Panc1 (cell line): ENCODE results near the gene SOX1. TPM values are rescaled to one million over a fixed set of nuclear protein-coding genes. Genes with fewer than 3 reads are reported as not detected.

Experiments
- ATAC-seq: fragments of 200-7000 bp; cut with Tn5 transposase; 2 replicates; pipeline ENCODE4 v1.9.1; 2020; ENCODE audit warnings: mild to moderate bottlenecking, moderate library complexity
- BruUV-seq: library from RNA; stranded (reverse); fragments of 400-500 nt; replicated peaks from 2 replicates; lab custom pipeline; 2021; lab: Mats Ljungman, UMichigan
- CTCF ChIA-PET: fragments of 300-600 bp; sonication (Branson Sonifier 250); formaldehyde crosslinking; loops from one replicate; lab custom pipeline; 2022; ENCODE audit warnings: antibody characterized with exemption; lab: Charles Lee
- POLR2A ChIA-PET: fragments of 300-600 bp; sonication (Branson Sonifier 250); formaldehyde crosslinking; loops from one replicate; lab custom pipeline; 2022; ENCODE audit warnings: antibody characterized with exemption; lab: Charles Lee
- DNase-seq: peaks from one replicate; pipeline ENCODE4 v3.0.0-alpha.2; 2010; ENCODE audit warnings: low read depth, low spot score
- H3K27ac ChIP-seq: 2 replicates; pipeline ENCODE4 v1.5.1; 2011; ENCODE audit warnings: mild to moderate bottlenecking, low read length, inconsistent platforms
- H3K27me3 ChIP-seq: fragments of 200-500 bp; sonication (Bioruptor generic); 2 replicates; pipeline ENCODE4 v1.6.0; 2014; ENCODE audit warnings: low read length, inconsistent platforms; ENCODE audit not compliant: control insufficient read depth, insufficient read depth
- H3K36me3 ChIP-seq: fragments of 200-500 bp; sonication (Bioruptor generic); 2 replicates; pipeline ENCODE4 v1.5.1; 2014; ENCODE audit warnings: inconsistent platforms, mild to moderate bottlenecking, low read length, moderate library complexity; ENCODE audit not compliant: control insufficient read depth, insufficient read depth
- H3K4me1 ChIP-seq: 2 replicates; pipeline ENCODE4 v1.5.1; 2011; ENCODE audit warnings: inconsistent platforms, mild to moderate bottlenecking, low read length, moderate library complexity; ENCODE audit not compliant: control insufficient read depth, insufficient read depth
- H3K4me3 ChIP-seq, 2 experiments: 2 replicates each; pipeline ENCODE4 v1.5.1; 2011 to 2012; ENCODE audit warnings: low read depth in 2 of 2, low read length in 2 of 2, mild to moderate bottlenecking in 2 of 2, inconsistent platforms in 1 of 2, moderate library complexity in 1 of 2
- H3K9me3 ChIP-seq: fragments of 200-500 bp; sonication (Bioruptor generic); 2 replicates; pipeline ENCODE4 v1.5.1; 2014; ENCODE audit warnings: low read depth, mild to moderate bottlenecking, inconsistent platforms, low read length, moderate library complexity; ENCODE audit not compliant: control insufficient read depth, insufficient read depth
- POLR2AphosphoS5 ChIP-seq: IDR thresholded peaks from 2 replicates; pipeline ENCODE4 v1.6.1; 2012; ENCODE audit warnings: mild to moderate bottlenecking, low read depth, low read length, moderate library complexity
- SIN3A ChIP-seq: IDR thresholded peaks from 2 replicates; pipeline ENCODE4 v1.6.1; 2012; ENCODE audit warnings: low read depth, mild to moderate bottlenecking, low read length, moderate library complexity, borderline replicate concordance; ENCODE audit not compliant: insufficient read depth
- TCF7L2 ChIP-seq: IDR thresholded peaks from 2 replicates; pipeline ENCODE4 v1.6.1; 2011; ENCODE audit warnings: mild to moderate bottlenecking, low read depth, low read length, inconsistent platforms
- in situ Hi-C: cut with HindIII; loops from 2 replicates; pipeline ENCODE4 v1.10.0; 2016; ENCODE audit warnings: low sequenced_read_pairs, low pct_unique_long_range_greater_than_20kb
- intact Hi-C: fragments of 100-400 bp; cut with micrococcal nuclease; formaldehyde crosslinking; loops from one replicate; pipeline ENCODE4 v1.10.0; 2022; ENCODE audit not compliant: unreplicated experiment
- total RNA-seq: library from RNA; stranded (reverse); gene quantifications from one replicate; pipeline ENCODE4 v1.2.1, GENCODE V29; 2021; ENCODE audit not compliant: unreplicated experiment
- TF ChIP-seq, protein P1 (sequence below): fragments of 450-650 bp; IDR thresholded peaks from 2 replicates; pipeline ENCODE4 v1.5.1; 2017; ENCODE audit warnings: mild to moderate bottlenecking
- TF ChIP-seq, protein P2 (sequence below), 2 experiments: IDR thresholded peaks; 2 replicates each; pipeline ENCODE4 v1.6.1; 2011 to 2012; ENCODE audit warnings: low read depth in 2 of 2, control low read depth in 1 of 2, low read length in 1 of 2, mild to moderate bottlenecking in 1 of 2, moderate library complexity in 1 of 2; ENCODE audit not compliant: insufficient read depth in 1 of 2

Gene SOX1
- total RNA-seq, 1 experiment from 2014 or later, result not detected

DNA sequence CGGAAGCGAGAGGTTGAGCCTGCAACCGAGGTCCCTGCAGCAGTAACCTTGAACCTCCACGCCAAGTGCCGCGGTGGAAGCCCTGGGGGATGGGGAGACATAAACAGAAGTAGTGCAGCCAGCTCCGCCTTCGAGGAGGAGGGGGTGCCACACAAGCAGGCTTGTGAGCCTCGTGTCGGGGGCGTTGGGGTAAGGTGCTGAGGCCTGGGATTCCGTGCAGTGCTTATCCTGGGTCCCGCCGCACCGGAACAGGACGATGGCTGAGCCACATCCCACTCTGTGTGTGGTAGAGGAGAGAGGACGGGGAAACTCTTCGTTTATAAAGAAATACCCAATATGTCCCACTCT, 51.0 kb downstream of the SOX1 start:
- H3K4me1 ChIP-seq, result no peaks in the 10 kb centered on the region
- H3K9me3 ChIP-seq, result no peaks in the 10 kb centered on the region
- H3K4me3 ChIP-seq, result no peak overlapping the region
- no peaks in the 10 kb centered on the region for H3K36me3 ChIP-seq
- ChIA-PET CTCF (no interaction called here), POLR2A (no interaction called here)
- BruUV-seq, result no TSS peak
- ATAC-seq (no peak), DNase-seq (no peak)
- in situ Hi-C loops, result no loop called here
- no peaks in the 10 kb centered on the region for H3K27me3 ChIP-seq
- H3K27ac ChIP-seq, result no peak overlapping the region
- TF ChIP-seq POLR2AphosphoS5, result no peak
- intact Hi-C loops, result no loop called here

DNA sequence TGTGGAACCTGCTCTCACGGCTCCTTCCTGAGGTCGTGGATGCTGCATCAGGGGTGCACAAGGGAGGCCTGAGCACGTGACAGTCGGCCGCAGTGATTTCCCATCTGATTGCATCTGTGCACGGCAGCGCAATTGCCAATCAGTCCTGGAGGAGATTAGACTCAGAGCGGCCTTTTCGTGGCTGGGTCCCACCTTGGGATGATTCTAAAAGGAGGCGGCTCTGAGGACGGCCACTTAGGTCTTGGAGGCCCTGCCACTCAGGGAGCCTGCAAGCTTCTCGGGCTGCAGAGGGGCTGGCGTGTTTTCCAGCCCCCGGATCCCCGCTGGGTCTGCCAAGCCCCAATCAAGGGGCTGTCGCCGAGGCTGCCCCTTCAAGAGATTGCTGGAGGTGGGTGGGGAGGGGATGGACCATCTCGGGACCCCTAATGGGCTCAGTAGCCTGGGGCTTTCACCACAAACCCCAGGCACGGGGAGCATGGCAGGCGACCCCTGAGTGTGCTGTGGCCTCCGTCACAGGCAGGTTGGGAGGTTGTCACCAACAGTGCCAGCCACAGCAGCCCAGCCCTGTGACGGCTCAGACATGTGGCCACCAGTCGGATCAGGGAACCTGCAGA, 51.6 kb downstream of the SOX1 start:
- no peak for DNase-seq
- BruUV-seq, result no TSS peak
- POLR2A ChIA-PET, result no interaction called here
- in situ Hi-C loops (no loop called here), intact Hi-C loops (no loop called here)
- H3K4me1 ChIP-seq, result no peaks in the 10 kb centered on the region
- ATAC-seq, result no peak
- 0 out of 2 replicates have a peak, but pooled peaks cover 1% of the 10 kb centered on the region for H3K27me3 ChIP-seq
- CTCF ChIA-PET, result no interaction called here
- H3K9me3 ChIP-seq, result no peaks in the 10 kb centered on the region
- TF ChIP-seq, protein P1, sequence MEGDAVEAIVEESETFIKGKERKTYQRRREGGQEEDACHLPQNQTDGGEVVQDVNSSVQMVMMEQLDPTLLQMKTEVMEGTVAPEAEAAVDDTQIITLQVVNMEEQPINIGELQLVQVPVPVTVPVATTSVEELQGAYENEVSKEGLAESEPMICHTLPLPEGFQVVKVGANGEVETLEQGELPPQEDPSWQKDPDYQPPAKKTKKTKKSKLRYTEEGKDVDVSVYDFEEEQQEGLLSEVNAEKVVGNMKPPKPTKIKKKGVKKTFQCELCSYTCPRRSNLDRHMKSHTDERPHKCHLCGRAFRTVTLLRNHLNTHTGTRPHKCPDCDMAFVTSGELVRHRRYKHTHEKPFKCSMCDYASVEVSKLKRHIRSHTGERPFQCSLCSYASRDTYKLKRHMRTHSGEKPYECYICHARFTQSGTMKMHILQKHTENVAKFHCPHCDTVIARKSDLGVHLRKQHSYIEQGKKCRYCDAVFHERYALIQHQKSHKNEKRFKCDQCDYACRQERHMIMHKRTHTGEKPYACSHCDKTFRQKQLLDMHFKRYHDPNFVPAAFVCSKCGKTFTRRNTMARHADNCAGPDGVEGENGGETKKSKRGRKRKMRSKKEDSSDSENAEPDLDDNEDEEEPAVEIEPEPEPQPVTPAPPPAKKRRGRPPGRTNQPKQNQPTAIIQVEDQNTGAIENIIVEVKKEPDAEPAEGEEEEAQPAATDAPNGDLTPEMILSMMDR, result no peak
- TF ChIP-seq, protein P2, sequence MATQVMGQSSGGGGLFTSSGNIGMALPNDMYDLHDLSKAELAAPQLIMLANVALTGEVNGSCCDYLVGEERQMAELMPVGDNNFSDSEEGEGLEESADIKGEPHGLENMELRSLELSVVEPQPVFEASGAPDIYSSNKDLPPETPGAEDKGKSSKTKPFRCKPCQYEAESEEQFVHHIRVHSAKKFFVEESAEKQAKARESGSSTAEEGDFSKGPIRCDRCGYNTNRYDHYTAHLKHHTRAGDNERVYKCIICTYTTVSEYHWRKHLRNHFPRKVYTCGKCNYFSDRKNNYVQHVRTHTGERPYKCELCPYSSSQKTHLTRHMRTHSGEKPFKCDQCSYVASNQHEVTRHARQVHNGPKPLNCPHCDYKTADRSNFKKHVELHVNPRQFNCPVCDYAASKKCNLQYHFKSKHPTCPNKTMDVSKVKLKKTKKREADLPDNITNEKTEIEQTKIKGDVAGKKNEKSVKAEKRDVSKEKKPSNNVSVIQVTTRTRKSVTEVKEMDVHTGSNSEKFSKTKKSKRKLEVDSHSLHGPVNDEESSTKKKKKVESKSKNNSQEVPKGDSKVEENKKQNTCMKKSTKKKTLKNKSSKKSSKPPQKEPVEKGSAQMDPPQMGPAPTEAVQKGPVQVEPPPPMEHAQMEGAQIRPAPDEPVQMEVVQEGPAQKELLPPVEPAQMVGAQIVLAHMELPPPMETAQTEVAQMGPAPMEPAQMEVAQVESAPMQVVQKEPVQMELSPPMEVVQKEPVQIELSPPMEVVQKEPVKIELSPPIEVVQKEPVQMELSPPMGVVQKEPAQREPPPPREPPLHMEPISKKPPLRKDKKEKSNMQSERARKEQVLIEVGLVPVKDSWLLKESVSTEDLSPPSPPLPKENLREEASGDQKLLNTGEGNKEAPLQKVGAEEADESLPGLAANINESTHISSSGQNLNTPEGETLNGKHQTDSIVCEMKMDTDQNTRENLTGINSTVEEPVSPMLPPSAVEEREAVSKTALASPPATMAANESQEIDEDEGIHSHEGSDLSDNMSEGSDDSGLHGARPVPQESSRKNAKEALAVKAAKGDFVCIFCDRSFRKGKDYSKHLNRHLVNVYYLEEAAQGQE (IDR thresholded peaks at IDR 0.05; ENCODE audit: insufficient read depth in 1 of 2, low read depth in 2 of 2, low read length in 1 of 2), result no peak
- no peak for TF ChIP-seq SIN3A
- TF ChIP-seq POLR2AphosphoS5, result no peak
- TF ChIP-seq TCF7L2, result no peak
- no peak overlapping the region for H3K4me3 ChIP-seq
- H3K27ac ChIP-seq, result no peak overlapping the region
- no peaks in the 10 kb centered on the region for H3K36me3 ChIP-seq

DNA sequence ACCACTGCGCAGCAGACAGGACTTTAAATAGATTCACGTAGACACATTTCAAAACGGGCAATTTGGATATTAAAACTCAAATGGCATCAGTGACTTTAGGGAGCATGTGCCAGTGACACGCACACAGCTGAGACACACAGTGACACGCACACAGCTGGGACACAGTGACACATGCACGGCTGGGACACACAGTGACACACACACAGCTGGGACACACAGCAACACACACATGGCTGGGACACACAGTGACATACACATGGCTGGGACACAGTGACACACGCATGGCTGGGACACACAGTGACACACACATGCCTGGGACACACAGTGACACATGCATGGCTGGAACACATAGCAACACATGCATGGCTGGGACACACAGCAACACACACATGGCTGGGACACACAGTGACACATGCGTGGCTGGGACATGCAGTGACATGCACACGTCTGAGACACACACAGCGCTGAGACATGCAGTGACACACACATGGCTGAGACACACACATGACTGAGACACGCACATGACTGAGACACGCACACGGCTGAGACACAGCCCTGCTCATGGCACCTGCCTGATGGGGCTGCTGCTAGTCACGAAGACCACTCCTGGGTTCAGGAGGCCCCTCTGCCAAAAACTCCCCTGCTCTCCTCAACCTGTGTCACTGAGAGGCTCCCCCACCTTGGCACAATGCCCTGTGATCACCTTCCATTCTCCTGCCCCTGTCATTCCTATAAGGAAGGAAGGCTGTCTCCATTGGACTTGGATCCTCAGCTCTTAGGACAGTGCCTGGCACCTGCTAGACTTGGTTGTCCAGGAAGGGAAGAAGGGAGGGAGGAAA, 52.5 kb downstream of the SOX1 start:
- ChIA-PET POLR2A (no interaction called here), CTCF (no interaction called here)
- H3K27me3 ChIP-seq, result 0 out of 2 replicates have a peak, but pooled peaks cover 2% of the 10 kb centered on the region
- H3K36me3 ChIP-seq, result no peaks in the 10 kb centered on the region
- DNase-seq (no peak), ATAC-seq (no peak)
- no TSS peak for BruUV-seq
- no peaks in the 10 kb centered on the region for H3K4me1 ChIP-seq
- intact Hi-C loops, result no loop called here
- no peak overlapping the region for H3K27ac ChIP-seq
- no peak overlapping the region for H3K4me3 ChIP-seq
- TF ChIP-seq POLR2AphosphoS5, result no peak
- TF ChIP-seq, protein P2 (IDR thresholded peaks at IDR 0.05; ENCODE audit: insufficient read depth in 1 of 2, low read depth in 2 of 2, low read length in 1 of 2), result no peak
- no peak for TF ChIP-seq TCF7L2
- H3K9me3 ChIP-seq, result no peaks in the 10 kb centered on the region
- in situ Hi-C loops, result no loop called here
